HEK293T (cell line): ENCODE data around the gene TARBP1.

Source experiments
- CTBP1 ChIP-seq: fragments of 450-650 bp; IDR thresholded peaks from 2 replicates; pipeline ENCODE4 v1.6.1; 2016; ENCODE audit warnings: borderline replicate concordance
- FOXA1 ChIP-seq: fragments of 450-650 bp; IDR thresholded peaks from 2 replicates; pipeline ENCODE4 v1.6.1; 2016; ENCODE audit warnings: mild to moderate bottlenecking
- FOXK2 ChIP-seq: fragments of 450-650 bp; IDR thresholded peaks from 2 replicates; pipeline ENCODE4 v1.6.1; 2016; ENCODE audit warnings: mild to moderate bottlenecking
- LEF1 ChIP-seq: fragments of 450-650 bp; IDR thresholded peaks from 2 replicates; pipeline ENCODE4 v1.6.1; 2017; ENCODE audit warnings: mild to moderate bottlenecking, borderline replicate concordance
- NFRKB ChIP-seq: fragments of 450-650 bp; IDR thresholded peaks from 2 replicates; pipeline ENCODE4 v1.6.1; 2016; ENCODE audit warnings: mild to moderate bottlenecking, moderate library complexity

DNA sequence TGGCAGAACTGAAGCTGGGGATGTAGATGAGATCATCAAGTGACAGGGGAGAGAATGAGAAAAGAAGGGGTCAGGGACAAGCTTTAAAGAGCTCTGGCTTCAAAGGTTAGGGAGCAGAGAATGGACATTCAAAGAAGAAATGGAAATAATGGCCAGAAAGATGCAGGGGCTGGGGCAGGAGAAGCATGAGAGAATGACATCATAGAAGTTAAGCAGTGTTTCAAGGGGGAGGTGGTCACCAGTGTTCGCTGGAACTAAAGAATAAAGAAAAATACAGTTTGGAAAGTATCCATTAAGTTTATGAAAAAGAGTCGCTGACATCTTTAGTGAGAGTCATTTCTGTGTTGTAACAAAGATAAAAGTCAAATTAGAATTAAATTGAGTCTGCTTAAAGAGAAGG is 44.3 kb downstream of the TARBP1 start:
- TF ChIP-seq CTBP1, result no peak
- no peak for TF ChIP-seq NFRKB
- TF ChIP-seq FOXA1, result no peak
- no peak for TF ChIP-seq LEF1
- TF ChIP-seq FOXK2, result no peak
